Measurements from ENCODE around the gene FGF14.

DNA sequence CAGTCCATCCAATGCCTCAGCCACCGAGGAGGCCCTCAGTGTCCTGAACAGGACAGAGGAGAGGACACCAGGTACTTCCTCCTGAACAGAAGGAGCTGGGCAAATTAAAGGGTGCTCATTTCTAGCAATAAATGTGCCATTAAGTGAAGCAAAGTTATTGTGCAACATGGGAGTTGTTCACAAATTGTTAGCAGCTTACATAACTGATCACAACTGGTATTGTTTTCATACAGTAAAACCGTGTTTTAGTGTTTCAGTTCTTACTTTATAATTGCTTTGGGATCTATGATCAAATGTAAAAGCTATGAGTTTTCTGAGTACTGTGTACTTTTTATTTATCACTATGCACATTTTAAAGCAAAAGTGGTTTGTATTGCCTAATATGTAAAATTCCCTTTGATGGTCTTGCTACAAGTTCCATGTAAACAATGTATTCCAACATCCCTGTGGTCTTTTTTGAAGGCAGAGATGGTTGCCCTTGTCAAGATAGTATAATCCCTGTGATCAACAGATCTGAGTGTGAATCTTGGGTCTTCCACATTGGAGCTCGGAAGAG is 263.1 kb downstream of the FGF14 start:
- TF ChIP-seq CTCF (IDR thresholded peaks at IDR 0.05), result no peak
- TF ChIP-seq POLR2A (IDR thresholded peaks at IDR 0.05), result no peak
